Right lobe of liver (tissue), 4 donors: ENCODE results near the gene SPATA3.
"Not testable (repeated sequence)": the region's sequence is repeated elsewhere in the genome, so short reads cannot be mapped to it uniquely, and the experiment has no call there.

ENCODE experiments used
- POLR2A ChIP-seq: fragments of 450-650 bp; IDR thresholded peaks from one replicate; pipeline ENCODE4 v1.6.1; 2017; ENCODE audit warnings: antibody characterized with exemption, mild to moderate bottlenecking
- TF ChIP-seq, protein P1 (sequence below), 4 donors: fragments of 200-600 bp in 3 of 4; fragments of 450-650 bp in 1 of 4; IDR thresholded peaks; one replicate each; pipeline versions ENCODE4 v1.5.1 to v1.8.0; 2016 to 2022; ENCODE audit warnings: antibody characterized with exemption in 4 of 4, mild to moderate bottlenecking in 2 of 4
- donor health status: DM: no; HTN: no; CAD: no.
- donor health status: DM: no; HTN: no; CAD: no.
- donor health status: DM: no; HTN: yes; CAD: no.

DNA sequence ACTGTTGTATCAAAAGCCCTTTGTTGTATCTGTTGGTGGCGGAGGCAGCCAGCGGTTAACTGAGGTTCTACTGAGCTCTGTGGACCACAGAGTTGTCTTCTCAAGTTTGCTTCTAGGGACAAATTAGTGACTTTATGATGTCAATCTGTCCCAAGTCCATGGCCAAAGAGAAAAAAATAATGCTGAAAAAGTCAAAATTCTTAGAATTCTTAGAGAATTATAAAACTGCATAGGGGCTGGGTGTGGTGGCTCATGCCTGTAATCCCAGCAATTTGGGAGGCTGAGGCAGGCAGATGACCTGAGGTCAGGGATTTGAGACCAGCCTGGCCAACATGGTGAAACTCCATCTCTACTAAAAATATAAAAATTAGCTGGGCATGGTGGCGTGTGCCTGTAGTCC, 29.1 kb downstream of the SPATA3 start:
- TF ChIP-seq, protein P1, sequence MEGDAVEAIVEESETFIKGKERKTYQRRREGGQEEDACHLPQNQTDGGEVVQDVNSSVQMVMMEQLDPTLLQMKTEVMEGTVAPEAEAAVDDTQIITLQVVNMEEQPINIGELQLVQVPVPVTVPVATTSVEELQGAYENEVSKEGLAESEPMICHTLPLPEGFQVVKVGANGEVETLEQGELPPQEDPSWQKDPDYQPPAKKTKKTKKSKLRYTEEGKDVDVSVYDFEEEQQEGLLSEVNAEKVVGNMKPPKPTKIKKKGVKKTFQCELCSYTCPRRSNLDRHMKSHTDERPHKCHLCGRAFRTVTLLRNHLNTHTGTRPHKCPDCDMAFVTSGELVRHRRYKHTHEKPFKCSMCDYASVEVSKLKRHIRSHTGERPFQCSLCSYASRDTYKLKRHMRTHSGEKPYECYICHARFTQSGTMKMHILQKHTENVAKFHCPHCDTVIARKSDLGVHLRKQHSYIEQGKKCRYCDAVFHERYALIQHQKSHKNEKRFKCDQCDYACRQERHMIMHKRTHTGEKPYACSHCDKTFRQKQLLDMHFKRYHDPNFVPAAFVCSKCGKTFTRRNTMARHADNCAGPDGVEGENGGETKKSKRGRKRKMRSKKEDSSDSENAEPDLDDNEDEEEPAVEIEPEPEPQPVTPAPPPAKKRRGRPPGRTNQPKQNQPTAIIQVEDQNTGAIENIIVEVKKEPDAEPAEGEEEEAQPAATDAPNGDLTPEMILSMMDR (IDR thresholded peaks at IDR 0.05): not testable (repeated sequence)
- TF ChIP-seq POLR2A: not testable (repeated sequence)
